Measurements from ENCODE around the gene RAPGEF3. TPM values are rescaled to one million over a fixed set of nuclear protein-coding genes. Genes with fewer than 3 reads are reported as not detected.
A peak's percentile ranks its signal among the peaks of the same experiment; 100 is the strongest.

Gene RAPGEF3
- total RNA-seq, 1 donor from 2014 or later = 125 TPM

DNA sequence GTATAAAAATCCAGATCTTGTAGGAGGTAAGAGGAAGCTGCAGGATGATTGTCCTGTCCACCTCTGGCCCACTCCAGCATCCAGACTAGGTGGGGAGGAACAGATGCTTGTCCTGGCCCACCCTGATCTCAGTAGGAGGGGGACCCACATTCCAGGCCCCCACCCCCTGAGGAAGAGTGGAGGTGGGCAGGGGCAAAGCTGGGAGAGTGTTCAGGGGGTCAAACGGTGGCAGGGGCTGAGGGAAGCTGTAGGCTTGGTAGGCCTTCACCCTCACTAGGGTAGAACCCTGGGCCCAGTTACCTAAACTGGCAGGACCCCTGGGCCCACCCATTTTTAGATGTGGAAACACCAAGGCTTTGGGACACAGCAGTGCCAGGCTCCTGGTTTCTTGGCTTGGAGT lies 18.5 kb upstream of the RAPGEF3 start:
- no peak for DNase-seq (ENCODE audit: low read depth)

DNA sequence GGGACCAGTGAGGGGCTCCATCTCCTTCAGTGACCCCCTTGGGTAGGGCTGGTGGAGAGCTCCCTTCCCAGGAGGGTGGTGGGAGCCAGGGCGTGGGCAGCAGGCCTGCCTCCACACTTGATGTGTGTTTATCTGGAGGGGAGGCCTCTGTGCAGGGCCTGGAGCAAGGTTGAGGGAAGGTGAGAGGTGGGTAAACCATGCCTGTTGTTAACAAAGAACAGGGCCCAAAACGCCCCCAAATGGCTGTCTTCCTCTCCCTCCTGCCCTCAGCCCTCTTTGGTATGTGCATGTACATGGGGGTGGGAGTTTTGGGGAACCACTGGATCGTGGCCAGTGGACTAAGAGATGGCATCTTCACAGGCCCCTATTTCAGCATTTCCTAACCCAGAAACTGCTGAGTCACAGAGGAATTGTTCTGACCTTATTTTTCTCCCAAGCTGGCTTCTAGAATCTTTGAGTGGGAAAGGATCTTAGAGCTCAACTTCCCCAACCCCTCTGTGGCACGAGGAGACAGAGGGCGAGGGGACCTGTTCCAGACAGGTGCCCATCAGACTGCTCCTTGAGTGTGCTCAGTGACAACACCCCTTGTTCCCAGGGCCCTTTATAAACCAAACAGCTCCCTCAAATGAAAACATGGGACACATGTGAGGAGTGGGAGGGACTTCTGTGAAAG lies 17.9 kb upstream of the RAPGEF3 start:
- peak; percentile 50 for DNase-seq (ENCODE audit: low read depth)

DNA sequence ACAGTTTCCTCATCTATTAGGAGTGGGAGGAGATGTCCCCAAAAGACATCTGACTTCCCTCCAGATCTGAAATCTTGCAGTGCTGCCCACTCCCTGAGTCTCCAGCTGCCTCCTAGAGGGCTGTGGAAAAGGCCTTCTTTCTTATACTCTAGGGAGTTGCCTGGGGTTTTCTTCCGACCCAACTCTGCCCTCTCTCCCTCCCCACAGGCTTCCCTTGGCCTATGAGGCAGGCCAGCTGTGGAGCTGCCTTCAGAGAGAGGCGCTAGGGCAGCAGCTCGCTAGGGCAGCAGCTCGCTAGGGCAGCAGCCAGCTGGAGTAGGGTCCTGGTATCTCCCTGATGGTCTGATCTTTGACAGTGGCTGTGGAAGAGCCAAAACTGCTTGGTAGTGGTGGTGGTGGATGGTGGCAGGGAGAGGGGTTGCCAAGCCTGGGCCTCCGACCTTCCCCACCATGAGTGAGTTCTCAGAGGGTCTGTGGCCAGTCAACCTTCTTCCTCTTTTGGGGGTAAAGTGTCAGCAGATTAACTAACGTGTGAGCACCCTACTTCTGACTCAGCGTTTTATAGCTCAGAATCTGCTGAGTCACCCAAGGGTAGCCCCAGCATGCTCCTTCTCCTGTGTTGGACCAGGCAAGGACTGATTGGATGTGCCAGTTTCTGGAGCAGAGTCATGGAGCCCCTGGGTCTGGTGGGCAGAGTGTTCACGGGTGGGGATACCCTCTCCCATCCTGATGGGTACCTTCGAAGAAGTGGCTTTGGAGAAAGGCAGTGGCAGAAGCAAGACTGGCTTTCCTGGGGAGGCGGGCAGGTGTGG lies 16.6 kb upstream of the RAPGEF3 start:
- peak; percentile 52 for DNase-seq (ENCODE audit: low read depth)

DNA sequence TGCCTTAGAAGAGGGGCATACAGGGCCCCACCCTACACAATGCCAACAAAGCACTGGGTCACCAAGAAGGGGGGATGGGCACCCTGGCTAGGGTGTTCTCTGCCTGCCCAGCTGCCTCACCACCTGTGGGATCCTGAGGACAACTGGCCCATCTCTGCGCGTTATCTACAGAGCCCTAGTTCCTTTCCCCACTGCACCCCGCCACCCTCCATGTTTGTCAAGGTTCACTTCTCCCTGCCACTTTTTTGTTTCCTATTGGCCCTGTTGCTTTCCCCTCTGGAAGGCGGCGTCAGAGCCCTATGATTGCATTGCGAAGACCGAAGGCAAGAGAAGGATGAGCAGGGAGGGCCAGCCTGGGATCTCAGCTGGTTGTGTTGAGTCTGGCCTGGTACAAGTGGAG lies 16.0 kb upstream of the RAPGEF3 start:
- no peak for DNase-seq (ENCODE audit: low read depth)

DNA sequence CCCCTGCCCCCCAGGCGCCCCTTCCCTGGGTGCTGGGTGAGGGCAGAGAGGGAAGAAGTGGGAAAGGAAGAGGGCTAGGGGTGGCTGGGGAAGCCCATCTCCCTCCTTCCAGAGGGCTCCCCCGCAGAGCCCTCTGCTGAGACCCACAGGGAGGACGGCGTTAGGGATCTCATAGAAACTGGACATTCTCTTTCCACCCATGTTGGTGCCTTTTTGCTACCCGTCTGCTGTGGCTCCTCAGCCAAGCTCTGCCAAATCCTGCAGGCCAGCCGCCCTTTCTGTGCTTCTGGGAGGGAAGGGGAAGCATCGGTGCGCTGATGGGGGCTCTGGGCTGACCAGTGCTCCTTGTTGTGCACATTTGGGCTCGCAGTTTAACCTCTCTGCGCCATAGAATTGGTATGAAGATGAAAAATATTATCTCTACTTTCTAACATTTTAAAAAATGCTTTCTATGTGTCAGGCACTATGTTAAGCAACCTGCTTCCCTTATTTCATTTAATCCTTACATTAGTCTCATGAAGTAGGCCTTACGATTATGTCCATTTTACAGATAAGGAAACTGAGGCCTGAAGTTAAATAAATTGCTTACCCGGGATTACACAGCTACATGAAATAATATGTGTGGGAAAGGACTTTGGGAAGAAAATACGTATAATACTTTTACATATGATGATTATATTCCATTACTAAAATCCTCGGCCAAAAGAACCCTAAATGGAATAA lies 15.3 kb upstream of the RAPGEF3 start:
- DNase-seq (ENCODE audit: low read depth) = no peak

DNA sequence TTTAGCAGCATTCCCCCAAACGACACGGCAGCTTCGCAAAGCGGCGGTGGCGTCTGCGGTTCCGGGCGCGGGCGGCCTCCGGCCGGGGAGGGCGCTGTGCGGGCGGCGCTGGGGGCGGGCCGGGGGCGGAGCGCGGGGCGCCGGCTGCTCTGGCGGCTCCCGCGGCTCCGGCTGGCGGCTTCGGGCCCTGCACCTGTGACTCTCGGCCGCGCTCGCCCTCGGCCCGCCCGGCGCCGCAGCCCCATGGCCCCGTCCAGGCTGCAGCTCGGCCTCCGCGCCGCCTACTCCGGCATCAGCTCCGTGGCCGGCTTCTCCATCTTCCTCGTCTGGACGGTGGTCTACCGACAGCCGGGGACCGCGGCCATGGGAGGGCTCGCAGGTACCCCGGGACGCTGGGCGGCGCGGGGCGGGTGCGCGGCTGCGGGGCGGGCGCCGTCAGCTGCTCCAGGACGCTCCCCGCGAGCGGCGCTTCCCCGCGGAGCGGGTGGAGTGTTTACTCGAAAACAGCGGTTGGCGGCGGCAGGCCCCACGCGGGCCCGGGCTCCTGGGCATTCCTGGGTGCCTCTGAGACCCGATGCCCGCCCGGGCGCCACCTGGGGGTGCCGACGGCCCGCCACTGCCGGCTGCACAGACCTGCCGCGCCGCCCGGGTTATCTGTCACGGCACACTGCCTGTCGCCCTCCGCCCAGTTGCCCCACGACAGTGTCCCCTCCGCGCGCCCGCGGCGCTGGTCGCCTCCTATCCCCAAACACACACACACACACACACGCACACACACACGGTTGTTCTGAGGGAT lies 14.6 kb upstream of the RAPGEF3 start, which contains the start of gene SLC48A1:
Gene SLC48A1 (plus strand): TSS at position 177 of the 796 bp plus-strand sequence. CDS start 67 bp downstream, at position 244.
- DNase-seq (ENCODE audit: low read depth) = no peak

DNA sequence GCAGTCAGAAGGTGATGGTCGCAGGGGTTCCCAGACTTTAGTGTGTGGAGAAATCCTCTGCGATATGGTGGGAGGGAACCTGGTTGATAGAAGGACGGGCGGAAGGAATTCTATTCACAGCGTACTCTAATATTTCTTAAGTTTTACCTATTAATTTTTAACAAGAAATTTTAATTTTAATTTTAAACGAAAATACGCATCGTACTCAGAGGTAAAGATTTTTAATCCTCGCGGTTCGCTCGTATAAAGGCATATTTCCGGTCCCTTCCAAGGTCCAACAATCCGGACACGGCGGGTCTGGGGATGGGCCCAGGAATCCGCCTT lies 14.0 kb upstream of the RAPGEF3 start:
- DNase-seq (ENCODE audit: low read depth) = no peak

DNA sequence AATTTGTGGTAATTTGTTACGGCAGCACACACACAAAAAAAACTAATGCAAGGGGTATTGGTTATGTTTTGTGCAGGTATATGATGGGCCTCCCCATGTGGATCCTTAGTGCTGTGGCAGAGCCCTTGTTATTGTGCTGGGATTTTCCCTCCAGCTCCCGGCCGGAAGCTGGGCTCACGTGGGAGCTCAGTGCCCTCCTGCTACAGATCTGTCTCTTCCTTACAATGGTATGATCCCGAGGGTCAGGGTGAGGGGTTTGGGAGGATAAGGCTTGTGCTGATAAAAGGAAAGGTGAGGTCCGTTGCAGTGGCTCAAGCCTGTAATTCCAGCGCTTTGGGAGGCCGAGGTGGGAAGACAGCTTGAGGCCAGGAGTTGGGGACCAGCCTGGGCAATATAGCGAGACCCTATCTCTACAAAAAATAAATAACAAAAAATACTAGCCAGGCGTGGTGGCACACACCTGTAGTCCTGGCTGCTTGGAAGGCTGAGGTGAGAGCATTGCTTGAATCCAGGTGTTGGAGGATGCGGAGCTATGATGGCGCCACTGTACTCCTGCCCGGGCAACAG lies 13.5 kb upstream of the RAPGEF3 start:
- no peak for DNase-seq (ENCODE audit: low read depth)

DNA sequence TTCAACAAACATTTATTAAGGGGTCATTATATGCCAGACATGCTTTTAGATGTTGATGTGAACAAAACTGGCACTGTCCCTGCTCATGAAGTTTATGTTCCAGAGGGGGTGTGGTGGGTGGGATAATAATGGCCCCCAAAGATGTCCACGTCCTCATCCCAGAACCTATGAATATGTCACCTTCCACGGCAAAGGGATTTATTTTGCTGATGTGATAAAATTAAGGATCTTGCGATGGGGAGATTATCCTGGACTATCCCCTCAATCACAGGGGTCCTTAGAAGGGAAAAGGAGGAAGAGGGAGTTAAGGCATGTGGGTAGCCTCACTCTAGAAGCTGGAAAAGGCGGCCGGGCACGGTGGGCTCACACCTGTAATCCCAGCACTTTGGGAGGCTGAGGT lies 12.6 kb upstream of the RAPGEF3 start:
- no peak for DNase-seq (ENCODE audit: low read depth)

DNA sequence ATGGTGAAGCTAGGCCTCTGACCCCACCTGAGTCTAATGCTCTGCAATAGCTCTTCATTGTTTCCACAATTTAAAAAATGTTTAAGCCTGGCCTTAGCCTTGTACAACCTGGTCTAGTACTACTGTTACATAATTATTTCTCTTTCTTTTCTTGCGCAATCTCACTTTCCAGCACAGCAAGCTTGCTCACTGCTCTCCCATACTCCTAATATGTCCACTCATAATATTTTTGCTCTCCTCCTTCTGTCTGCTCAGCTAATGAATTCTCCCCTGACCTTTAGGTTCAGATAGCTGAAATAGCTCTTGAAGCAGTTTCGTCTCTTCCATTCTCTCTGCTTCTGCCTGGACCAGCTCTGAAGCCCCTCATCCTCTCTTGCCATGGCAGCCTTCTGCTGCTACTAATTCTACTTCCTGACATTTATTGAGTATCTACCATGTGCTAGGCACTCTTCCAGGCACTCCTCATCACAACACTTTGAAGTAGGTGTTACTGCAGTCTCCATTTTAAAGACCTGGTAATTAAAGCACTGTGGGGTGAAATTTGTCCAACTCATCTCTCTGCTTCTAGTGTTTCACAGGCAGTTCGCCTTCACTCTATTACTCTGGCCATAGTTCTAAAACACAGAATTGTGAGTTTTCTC lies 11.5 kb upstream of the RAPGEF3 start:
- DNase-seq (ENCODE audit: low read depth) = peak; percentile 61

DNA sequence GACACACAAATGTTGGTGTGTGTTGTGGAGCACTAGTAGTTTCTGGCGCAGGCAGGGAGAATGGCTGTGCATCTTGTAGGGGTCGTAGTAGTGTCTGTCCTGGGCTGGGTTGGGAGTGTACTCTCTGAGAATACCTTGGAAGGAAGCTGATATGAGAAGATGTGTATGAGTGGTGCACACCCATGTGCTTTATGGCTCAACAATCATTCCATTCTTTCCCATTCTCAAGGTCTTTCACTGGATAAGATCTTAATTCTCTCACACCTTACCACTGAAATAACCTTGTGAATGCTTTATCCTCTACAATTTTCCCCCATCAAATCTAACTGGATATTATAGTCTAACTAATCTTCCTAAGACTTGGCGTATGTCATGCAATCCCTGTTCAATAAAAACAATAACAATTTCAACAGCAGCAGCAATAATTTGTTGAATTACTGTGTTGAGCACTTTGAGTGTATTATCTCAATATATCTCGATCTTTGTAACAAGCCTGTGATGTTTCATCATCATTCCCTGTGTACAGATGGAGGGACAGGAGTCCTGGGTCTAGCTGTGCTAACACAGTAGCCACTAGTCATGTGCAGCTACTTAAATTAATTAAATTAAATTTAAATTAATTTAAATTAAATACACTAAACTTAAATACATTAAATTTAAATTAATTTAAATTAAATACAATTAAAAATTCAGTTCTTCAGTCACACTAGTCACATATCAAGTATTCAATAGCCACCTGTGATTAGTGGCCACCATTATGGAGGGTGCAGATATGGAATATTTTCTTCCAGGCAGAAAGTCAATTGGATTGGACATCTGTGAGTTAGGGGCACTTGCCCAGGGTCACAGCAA lies 10.8 kb upstream of the RAPGEF3 start:
- DNase-seq (ENCODE audit: low read depth) = no peak

DNA sequence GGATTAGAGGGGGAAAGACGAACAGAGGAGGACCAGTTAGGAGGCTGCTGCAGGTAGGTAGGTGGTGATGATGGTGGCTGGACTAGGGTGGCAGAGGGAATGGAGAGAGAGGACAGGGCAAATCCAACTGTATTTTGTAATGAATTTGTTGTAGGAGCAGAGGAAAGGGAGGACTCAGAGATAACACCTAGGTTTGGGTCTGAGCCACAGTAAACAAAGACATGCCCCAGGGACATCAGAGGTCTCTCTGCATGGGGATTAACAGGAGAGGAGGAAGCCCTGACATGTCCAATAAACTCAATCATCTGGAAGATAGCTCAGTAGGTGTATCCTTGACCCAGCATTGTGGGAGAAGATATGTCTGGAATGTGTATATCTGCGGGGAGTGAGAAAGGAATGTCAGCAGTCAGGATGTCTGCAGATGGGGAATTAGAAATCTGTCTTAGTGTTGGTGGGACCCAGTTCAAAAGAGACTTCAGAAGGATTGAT lies 9.7 kb upstream of the RAPGEF3 start:
- peak; percentile 60 for DNase-seq (ENCODE audit: low read depth)

DNA sequence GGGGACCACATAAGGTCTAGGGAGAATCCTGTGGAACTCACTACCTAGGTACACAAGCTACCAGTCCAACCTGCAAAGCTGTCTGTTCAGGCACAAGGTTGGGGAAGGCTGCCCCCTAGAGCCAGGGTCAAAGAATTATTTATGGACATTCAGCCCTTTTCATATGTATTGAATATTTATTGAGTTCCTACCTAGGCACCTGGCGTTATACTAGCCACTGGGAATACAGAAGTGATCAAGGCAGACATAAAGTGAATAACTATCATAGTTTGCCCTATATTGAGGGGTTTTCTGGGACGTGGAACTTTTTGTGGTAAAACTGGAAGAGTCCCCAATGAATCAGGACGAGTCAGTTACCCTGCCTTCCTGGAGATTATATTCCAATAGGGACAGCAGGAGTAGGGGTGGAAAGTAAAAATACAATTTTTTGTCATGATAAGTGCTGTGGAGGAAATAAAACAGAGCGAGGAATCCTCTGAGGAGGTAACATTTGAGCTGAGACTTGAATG lies 8.6 kb upstream of the RAPGEF3 start:
- DNase-seq (ENCODE audit: low read depth) = peak; percentile 53

DNA sequence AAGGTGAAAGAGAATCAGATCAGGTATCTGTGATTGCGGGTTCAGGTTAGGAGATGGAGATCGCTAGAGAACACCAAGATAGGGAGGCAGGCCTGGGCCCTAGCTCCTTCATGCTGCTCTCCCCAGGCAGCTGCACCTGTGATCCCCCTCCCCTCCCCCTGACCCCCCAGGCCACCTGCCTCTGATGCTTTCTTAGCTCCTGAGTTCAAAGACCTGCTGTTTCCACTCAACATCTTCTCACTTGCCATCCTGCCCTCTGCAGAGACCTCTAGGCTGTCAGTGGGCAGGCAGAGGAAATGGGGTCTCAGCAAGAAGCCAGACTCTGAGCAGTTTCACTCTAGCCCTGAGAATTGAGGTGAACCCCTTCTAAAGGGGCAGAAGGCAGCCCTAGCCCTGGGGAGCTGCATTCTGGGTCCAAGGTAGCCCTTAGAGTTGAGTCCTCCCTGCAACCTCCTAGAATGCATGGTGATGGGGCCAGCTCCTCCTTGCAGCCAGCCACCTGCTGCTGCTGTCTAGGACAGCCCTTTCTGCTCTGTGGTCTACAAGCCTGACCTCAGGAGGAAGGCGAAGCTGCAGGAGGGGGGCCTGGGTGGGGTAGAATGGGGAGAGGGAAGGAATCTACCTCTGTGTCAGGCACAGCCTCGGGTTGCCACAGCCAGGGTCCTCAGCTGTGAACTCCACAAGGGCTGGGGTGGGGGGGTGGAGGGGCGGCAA lies 8.0 kb upstream of the RAPGEF3 start:
- DNase-seq (ENCODE audit: low read depth) = no peak

DNA sequence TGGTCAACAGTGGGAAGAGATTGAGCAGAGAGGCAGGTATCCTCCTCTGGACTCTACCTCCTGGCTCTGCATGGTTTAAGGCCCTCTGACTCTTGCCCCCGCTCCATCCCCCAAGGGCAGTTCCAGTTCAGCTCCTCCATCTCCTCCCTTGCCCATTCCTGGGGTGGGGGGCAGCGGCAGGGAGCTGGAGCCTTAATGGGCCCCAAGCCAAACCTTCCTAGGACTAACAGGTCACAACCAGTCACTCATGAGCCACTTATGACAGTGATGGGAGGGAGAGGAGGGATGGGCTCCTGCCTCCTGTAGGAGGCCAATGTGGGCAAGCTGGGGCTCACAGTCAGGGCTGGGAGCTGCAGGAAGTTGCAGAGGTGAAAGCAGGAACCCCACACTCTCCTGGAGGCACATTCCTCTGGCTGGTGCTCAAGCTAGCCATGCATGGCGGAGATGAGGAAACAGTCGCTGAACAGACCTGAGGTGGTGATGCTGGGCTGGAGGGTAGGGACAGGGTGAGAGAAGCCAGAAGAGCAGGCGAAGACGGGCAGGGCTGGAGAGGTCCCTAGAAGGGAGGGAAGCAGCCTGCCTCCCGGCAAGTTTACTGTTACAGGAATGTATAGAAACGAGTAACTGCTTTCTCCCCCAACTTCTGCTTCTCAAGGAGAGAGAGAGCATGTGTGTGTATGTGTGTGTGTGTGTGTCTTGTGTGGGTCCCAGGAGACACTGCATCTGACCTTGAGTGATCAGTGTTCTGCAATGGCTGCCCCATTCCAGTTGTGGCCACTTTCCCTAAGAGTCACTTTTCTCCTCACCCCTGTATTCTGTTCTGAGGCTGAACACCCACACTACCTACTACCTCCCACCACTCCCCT lies 5.0 kb upstream of the RAPGEF3 start:
- DNase-seq (ENCODE audit: low read depth) = peak; percentile 99

DNA sequence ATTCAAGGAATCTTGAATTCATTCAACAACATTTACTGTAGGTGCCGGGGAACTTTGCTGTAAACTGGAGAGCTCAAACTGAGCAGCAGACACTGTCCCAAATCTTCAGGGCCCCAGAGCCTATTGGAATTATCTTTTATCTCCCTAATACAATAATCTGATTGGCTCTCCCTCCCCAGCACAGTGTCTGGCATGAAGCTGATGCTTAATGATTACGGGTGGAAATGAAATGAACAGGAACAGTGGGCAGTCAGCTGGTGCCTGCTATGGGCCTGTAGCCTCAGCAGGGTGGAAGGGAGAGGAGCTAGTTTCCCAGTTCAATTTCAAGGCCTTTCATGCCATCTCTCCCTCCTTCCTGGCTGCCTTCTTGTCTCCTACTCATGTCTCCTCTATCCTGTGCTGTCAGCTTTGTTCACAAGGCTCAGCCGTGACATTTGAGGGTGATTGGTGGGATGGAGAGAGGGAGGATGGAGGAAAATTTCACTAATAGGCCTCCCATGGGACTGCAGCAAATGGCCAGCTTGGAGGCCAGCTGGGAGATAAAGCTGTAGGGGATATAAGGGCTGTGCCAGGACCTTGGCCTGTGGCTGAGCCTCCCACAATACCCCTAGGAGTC lies 4.3 kb upstream of the RAPGEF3 start:
- DNase-seq (ENCODE audit: low read depth) = peak; percentile 59

DNA sequence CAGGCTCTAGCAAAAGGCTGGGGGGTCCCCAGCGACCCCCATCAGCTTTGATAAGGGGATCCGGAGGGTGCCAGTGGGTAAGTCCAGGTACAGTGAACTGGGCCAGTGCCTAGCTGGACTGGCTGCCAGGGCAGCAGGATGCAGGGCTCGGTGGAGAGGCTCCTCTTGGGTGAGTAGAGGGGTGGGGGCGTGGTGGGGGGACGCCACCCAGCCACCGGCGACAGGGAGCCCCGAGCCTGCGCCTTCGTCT lies 171 bp downstream of the RAPGEF3 start:
- DNase-seq (ENCODE audit: low read depth) = no peak
